Measurements from ENCODE around the gene SERAC1.

The SERAC1 gene

DNA sequence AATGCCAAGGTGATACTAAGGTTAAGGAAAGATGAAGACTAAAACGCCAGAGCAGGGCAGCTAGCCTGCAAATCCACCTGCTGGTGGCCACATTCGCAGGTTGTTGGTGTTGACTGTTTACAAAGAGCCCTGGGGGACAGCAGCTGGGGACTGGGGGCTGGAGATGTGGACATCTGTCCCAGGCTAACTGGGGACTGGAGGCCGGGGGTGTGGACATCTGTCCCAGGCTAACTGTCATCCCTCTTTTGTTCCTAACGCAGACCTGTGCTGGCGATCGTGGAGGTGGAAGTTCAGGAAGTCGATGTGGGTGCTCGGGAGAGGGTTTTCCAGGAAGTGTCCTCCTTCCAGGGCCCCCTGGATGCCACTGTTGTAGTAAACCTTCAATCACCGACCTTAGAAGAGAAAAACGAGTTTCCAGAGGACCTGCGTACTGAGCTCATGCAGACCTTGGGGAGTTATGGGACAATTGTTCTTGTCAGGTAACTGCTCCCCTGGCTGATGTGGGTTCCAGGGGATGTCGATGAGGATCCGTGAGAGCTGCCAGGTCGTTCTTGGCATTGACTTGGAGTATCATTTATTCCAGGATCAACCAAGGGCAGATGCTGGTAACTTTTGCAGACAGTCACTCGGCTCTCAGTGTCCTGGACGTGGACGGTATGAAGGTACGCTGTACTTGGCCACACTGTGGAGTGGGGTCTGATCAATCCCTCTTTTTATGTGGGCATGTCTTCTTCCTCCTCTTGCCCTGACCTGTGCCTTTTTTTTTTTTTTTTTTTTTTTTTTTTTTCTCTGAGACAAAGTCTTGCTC lies 87.0 kb downstream of the SERAC1 start:
- DNase-seq (ENCODE audit: low read depth in 2 of 2): no peak

DNA sequence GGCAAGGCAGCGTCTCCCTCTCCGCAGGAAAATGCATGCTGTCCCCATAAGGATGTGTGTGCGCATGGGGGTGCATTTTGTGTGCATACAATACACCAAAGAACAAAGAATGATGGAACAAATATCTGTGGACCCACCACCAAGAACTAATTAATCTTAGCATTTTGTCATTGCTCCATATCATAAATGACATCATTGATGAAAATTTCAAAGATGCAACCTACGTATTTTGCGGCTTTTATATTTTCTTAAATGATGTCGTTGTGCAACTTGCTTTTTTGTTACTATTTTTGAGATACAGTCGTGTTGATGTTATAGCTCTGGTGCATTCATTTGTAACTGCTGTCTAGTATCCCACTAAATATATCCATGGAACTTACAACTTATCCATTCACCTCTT lies 89.7 kb downstream of the SERAC1 start:
- DNase-seq (ENCODE audit: low read depth in 2 of 2): no peak

DNA sequence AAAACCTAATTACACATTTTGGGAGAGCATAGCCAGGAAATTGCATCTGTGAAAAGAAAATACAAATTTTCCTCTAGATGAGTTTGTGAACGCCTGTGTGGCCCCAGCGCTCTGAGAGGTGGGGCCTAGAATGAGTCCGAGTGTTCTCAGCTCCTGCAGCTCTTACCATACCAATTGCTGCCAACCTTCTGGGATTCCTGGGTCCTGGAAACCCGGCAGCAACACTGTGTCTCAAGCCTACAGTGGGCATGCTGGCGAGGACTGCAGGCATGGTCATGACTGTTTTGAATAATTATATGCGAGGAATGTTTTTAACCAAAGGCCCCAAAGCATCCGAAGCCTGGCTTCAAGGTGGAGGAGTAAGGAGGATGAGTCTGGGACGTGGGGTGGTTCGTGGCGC lies 90.4 kb downstream of the SERAC1 start:
- no peak for DNase-seq (ENCODE audit: low read depth in 2 of 2)

DNA sequence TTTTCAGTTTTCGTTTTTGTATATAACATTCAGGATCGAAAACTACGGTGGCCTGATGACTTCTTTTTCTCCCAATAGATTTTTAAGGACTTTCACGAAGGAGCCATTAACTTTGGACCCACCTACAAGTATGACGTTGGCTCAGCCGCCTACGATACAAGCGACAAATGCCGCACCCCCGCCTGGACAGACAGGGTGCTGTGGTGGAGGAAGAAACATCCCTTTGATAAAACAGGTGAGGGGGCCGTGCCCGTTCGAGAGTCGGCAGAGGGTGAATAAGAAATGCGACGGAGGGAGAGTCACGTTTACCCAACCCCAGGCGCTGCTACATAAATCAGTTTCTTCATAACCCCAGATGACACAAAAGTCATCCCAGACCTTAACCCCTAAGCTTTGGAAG lies 91.5 kb downstream of the SERAC1 start:
- DNase-seq (ENCODE audit: low read depth in 2 of 2): no peak

DNA sequence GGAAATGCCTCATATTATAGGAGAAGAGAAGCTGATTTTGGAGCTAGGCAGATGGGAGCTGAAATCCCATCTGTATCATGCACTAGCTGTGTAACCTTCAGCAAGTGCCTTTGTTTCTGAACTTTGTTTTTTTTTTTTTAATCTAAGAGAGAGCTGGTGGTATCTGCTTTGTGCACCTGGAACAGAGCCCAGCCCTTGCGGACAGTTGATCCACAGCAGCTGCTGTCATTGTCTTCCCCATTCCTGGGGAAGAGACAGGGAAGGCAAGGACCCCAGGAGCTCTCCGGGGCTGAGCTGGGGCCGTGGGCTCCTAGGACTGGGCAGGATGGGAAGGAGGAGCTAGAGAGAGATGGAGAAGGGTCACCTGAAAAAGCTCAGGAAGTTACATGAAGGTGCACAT lies 94.3 kb downstream of the SERAC1 start:
- DNase-seq (ENCODE audit: low read depth in 2 of 2): no peak

DNA sequence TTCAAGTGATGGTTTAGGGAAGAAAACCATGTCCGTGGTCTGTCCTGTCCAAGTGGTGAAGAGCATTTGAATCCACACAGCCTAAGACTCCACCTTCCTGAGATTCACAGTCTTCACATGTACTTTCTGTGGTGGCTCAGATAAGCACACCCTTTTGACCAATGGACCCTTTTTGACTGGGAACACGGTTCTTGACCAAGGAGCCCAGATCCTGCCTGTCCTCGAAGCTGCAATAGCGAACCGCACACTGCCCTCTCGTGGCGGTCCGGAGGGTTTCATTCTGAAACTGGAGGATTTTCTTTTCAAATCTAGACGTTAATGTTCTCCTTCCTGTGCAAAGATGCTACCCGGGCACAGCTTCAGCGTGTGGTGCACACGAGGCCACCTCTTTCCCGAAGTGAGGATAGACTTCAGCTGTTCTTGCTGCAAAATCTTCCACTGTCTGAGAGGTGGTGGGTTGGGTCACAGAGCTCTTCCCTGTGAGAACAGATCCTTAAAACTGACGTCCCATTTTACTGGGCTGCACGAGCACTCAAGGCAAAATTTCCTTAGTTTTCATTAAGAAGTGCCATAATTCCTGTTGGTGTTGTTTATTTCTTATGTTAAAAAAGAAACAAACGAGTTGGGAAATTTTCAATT lies 95.9 kb downstream of the SERAC1 start:
- peak; percentile 36 to 46 for DNase-seq (ENCODE audit: low read depth in 2 of 2)

DNA sequence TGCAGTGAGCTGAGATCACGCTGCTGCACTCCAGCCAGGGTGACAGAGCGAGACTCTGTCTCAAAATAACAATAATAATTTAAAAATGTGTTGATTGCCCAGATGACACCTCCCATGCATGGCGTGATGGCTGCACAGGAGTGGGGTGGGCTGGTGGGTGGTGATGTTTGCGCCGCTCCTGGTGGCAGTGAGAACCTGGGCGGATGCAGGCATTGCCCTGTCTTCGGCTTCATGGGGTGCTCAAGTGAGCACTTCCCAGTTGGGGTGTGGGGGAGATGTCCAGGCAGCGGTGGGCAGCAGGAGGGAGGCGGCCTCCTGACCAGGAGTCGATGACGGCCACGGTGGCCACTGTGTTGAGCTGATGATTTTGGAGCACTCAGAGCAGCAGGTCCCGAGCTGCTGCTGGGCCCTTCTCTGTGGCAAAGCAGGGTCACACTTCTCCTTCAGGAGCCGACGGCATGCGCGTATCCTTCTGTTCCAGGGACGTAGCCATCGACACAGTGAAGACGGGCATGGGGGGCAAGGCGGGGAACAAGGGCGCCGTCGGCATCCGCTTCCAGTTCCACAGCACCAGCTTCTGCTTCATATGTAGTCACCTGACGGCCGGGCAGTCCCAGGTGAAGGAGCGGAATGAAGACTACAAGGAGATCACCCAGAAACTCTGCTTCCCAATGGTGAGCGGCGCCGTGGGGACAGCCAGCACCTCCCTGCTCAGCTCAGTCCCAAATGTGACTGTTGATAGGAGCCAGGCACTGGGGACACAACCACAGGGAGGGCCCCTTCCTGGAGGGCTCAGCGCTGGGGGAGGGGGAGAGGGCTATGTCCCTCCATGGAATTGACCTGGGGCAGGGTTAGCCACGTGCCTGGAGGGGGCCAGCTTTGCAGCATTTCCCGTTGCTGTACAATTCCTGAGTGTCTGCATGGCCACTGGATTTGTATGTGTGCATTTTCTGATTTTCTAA lies 96.7 kb downstream of the SERAC1 start:
- no peak for DNase-seq (ENCODE audit: low read depth in 2 of 2)

DNA sequence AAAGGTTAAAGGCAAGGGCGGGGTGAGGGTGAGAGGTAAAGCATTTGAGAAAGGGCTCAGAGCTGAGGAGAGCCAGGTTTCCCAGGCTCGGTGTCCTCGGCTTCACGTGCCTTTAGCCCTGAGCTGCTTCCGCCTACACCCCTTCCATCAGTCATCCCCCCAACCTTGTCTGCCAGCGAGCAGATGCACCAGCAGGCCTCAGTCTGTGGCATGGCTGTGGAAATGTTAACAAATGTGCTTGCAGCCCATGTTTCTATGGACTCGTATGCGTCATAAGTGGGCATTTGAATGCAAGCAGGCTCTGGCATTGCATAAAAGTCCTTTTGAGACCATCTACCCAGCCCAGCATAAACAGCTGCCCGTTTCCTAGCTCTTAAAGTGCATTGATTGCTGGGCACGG lies 97.5 kb downstream of the SERAC1 start:
- DNase-seq (ENCODE audit: low read depth in 2 of 2): no peak

DNA sequence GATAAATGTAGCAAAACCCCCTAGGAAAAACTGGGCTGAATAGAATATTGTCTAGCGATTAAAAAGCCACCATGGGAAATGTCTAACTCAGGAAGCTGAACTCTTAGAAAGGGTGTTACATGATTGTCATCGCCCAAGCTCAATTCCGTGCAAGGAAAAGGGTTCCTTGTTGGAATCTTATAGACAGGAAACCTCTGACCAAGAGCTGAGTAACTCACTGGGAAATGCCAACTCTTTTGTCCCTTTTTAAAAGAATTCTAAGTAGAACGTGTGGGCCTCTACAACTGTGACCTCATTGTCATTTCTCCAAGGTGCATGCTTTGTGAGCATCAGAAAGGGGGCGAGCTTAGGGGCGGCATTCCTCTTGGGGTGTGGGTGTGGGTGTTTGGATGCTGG lies 98.3 kb downstream of the SERAC1 start:
- no peak for DNase-seq (ENCODE audit: low read depth in 2 of 2)

DNA sequence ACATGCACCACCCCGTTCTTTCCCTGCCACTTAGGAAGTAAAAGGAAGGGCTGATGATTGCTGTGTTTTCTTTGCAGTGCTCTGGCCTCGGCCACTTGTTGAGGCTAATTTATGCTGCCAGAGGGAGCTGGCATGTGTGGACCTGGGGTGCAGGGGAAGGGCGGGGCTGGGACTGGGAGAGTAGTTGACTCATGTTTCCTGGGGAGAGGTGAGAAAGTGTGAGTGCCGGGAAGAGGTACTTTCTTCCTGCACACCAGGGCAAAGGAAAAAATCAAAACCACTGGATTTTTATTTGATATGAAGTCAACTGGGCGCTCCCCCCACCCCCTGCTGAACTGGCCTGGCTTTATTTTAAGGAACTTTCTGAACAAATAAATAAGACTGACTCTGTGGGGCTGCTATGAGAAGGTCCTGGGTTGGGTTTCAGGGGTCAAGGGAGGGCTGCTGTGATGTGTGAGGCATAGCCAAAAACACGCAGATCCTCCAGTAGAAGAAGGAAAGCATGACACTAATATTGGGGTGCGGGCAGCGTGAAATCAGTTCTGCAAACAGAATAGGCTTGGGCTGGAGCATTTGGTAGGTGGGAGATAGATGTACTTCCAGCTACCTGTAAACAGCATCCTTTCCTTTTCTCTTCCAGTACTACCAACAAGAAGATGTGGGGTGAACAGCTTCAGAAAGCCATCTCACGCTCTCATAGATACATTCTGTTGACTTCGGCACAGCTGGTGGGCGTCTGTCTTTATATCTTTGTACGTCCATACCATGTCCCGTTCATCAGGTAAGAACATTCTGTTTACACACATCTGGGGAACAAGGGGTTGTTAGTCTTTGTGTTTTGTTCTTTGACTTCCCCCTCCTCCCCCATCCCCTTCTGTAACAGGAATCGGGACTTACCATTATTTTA lies 98.9 kb downstream of the SERAC1 start:
- DNase-seq (ENCODE audit: low read depth in 2 of 2): no peak

DNA sequence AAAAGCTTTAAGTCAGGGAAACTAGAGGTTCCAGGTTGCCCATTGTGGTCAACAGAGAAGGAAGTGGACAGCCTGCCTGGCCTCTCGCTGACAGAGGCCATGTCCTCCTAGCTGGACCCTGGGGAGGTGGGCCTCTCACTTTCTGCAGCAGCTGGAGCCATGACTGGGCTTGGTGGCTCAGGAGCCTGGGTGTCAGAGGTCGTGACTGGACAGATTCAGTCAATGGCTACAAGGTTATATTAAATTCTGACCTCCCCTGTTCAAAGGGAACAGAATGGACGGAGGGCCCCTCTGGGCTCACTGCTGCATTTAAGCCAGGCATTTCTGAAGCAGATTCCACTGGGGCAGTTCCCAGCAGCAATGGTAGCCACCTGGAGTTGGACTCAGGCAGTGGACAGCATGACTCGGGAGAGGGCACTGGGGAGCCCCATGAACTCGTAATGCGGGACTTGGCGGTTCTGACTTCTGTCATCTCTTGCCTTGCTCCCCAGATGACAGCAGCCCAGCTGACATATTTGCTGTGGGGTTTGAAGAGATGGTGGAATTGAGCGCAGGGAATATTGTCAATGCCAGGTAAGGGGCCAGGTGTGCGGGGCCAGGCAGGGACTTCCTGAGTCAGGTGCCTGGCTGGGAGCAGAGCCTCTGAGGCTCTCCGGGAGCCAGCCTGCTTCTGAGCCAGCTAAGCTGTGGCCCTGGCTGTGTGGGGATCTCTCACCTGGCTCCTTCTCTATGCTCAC lies 99.7 kb downstream of the SERAC1 start:
- DNase-seq (ENCODE audit: low read depth in 2 of 2): no peak

DNA sequence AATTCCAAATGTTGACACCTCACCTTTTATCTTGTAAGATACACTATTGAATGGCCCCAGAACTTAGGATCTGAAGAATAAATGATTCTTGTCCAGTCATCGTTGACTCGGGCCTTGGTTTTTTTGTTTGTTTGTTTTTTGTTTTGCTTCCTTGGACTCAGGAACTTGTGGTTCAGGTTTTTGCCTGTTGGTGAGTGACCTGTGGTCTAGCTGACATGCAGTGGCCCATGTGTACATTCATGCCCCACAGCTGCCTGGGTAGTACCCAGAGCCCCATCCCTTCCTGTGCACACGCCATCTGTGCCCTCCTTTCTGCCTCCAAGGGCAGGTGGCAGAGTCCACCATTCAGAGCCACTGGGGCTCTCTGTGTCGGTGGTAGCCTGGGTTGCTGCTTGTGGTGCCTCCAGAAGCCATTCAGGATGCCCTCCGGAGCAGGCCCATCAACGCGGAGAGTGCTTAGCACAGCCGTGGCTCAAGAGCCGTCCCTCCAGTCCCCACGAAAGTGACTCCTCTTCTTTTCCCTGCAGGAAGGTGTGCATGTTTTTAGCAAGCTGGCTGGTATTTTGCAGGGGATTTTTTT lies 100.5 kb downstream of the SERAC1 start:
- no peak for DNase-seq (ENCODE audit: low read depth in 2 of 2)

DNA sequence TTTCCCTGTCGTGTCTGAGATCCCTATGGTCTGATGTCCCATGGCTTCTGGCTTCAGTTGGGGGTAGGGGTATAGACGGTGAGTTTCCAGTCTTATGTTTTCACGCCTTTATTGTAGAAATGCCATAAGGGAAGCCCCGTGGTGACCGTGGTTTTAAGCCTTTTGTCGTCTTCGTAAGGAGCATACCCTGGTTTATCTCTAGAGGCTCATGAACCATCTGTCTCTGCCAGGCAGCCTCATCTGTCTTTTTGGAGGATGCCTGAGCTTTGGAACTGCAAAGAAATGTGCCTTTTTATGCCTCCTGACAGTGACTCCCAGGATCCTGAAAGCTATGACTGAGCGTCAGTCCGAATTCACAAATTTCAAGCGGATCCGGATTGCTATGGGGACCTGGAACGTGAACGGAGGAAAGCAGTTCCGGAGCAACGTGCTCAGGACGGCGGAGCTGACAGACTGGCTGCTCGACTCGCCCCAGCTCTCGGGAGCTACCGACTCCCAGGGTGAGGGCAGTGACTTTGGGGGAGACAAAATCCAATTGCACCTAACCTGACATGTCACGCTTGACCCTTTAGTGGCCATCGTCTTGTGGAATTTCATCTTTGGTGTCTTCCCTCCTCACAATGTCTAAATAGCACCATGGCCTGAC lies 101.8 kb downstream of the SERAC1 start:
- DNase-seq (ENCODE audit: low read depth in 2 of 2): no peak

DNA sequence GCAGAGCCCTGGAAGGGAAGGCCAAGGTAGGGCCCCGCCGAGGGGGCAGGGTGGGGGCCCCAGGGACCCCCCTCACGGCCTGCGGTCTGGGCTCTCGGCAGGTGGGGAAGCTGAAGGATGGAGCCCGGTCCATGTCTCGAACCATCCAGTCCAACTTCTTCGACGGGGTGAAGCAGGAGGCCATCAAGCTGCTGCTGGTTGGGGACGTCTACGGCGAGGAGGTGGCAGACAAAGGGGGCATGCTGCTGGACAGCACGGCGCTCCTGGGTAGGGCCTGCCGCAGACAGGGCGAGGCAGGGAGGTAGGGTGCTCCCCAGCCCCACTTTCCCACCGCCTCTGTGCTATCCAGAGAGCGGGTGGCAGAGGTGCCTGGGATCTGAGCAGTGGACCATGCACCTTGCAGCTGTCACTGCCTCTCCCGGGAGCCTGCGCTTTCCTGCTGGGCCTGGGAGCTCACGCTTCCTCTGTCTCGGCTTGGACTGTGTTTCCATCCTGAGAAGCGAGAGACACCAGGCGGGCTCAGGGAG lies 103.3 kb downstream of the SERAC1 start:
- DNase-seq (ENCODE audit: low read depth in 2 of 2): no peak

DNA sequence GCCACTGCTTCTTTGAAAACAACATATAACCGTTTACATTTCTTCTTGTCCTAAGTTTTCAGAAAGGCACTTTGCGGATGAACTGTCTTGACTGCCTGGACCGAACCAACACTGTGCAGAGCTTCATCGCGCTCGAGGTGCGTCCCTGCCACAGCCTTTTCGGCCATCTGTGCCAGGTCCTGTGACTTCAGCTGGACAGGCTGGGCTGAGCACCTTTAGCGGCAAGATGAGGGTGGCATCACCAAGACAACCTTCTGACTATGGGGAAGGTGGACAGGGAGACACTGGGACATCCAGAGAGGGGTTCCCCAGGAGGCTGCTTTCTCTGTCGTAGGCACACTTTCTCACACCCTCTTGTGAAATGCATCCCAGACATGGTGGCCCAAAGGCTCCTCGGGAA lies 104.3 kb downstream of the SERAC1 start:
- DNase-seq (ENCODE audit: low read depth in 2 of 2): no peak

DNA sequence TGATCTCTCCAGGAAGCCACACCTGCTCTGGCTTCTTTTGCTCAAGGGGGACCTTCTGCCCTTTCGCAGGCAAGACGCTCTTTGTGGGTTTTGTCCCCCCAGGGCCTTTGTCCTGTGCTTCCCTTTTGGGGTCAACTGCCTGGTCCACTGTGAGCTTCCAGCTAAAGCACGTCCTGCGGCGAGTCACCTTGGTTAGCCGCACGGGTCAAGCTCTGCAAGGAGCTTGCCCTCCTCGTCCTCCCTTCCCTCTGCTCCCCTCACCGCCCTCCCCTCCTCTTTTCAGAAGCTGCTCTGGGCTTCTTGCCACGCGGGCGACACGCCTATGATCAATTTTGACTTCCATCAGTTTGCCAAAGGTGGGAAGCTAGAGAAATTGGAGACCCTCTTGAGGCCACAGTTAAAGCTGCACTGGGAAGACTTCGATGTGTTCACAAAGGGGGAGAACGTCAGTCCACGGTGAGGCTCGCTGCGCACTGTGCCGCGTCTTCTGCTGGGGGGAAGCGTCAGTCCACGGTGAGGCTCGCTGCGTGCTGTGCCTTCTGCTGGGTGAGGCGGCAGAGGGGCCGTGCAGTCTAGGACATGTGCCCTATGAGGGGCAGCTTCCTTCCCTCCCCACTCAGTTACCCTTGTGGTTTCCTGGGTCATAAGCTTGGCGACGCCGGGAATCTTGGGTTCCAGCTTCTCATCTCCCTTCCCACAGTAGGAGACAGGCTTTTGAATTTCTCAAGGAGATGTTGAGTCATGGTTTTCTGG lies 106.2 kb downstream of the SERAC1 start:
- no peak for DNase-seq (ENCODE audit: low read depth in 2 of 2)

DNA sequence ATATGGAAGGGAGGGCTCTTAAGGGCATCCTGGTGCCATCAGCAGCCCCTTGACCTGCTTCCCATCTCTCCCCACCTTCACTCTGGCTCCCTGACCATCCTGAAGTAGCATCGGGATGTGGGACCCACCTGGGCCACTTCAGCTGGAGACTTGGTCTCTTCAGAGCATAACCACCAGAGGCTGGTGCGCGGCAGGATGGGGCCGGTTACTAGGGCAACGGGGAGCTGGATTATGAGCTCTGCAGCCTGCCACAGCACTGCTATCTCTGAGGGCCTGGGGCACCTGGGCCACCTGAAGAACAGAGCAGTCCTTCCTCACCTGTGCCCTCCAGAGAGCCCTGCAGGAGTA lies 106.7 kb downstream of the SERAC1 start:
- DNase-seq (ENCODE audit: low read depth in 2 of 2): no peak

DNA sequence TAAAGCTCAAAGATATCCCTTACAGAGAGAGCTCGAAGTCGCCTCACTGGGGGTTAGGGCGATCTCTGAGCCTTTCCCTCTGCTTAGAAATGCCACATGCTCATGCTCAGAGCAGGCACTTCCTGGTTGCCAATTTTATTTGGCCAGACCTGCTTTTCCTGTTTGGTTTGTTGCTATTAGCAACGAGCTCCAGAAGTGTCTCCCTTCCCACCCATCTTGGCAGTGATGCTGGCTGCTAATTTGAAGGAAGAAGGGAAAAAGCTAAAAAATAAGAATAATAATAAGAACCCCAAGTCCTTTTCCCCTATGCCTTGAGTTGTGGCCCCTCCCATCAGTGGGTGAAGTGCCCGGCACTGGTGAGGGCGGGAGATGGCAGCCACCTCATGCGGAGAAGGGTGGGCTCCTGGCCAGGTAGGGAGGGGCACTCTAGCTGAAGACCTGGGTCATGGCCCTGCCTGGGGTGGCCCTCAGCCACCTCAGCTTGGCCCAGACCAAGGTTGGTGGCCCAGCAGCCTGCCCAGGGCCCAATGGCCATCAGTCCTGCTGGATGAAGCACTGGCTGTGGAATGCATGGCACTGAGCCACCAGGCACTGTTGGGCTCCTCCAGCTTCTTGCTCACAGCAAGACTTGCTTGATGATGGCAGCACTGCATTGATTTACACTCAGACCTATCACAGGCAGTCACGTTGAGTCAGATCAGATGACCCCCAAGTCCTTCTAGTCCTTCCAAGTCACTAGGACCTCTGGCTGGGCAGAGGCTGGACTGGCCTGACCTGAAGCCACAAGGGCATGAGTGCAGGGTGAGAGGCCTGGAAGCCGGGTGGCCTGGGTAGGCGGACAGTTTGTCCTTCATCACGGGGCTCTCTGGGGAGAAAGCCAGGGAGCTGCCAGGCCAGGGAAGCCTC lies 107.4 kb downstream of the SERAC1 start:
- no peak for DNase-seq (ENCODE audit: low read depth in 2 of 2)
